GF-D8 (cell line): Measurements from ENCODE around the gene FNBP1L.
"Not testable (repeated sequence)": the region's sequence is repeated elsewhere in the genome, so short reads cannot be mapped to it uniquely, and the experiment has no call there.

Source experiments
- DNase-seq: peaks from one replicate; lab custom pipeline; 2025; lab: John Stamatoyannopoulos, UW

The FNBP1L gene

DNA sequence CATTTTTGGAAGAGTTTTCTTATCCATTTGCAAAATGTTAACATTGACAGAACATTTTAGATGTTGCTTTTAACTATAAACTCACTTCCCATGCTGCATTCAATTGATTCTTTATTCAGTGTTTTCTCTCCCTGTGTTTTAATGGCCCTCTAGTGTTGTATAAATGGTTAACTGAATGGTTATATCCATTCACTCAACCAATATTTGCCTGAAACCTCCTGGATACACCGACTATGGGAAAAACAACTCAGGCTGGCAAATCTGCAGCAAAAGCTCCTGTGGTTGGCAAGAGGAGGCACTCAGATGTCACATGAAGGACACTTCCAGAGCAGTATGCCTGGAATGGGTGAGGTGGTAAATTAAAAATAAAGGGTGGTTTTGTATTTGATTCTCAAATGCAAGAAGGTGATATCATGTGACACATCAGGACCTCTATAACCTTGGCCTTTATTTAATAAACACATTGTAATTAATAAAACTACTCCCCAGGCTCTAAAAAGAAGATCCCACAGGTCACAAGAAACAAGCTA, 126.1 kb downstream of the FNBP1L start:
- no peak for DNase-seq

- no peak for DNase-seq
Measured at GRCh38 chr1:93574511-93574910, 126.6 kb downstream of the FNBP1L start.

DNA sequence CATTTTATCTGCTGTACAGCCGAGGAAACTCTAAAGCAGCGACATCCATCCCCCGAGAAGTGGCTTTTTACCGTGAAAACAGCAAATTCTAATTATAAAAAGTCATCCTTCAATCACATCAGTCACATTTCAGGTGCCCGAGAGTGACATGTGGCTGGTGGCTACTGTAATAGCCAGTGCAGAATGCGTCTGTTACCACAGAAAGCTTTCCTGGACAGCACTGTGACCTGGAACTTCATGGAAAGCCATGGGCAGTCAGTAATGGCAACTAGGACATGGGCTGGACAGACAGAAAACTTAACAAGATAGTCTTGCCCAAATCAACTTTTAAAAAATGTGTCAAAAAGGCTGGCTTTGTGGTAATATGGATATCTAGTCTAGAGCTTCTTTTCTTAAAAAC, 127.1 kb downstream of the FNBP1L start:
- no peak for DNase-seq

DNA sequence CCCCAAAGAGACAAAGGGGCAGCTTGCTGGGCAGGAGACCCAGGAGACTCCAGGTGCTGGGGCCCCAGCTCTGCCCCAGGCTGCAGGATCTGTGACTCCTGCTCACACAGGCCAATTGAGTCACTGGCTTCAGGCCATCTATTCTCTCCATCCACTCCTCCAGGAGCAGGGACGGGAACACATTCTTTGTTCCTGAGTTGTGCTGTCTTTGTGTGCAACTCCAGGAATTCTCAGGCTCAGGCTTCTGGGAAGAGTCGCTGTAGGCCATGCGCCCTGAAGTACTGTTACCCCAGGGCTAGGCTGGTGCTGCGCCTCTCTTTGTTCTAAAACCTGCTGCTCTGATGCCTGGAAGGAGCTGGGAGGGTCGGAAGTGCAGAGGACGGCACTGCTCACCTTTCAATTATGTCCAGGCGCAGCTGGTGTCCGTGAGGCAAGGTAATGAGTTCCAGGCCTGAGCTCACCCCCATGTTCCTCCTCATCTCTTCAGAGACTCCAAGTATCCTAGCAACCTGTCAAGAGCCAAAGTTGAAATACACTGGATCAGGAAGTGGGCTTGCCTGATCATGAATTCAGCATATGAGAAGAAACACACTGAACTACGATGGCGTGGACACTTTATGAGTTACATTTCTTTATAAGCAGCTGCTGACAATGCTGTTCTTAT, 127.8 kb downstream of the FNBP1L start:
- no peak for DNase-seq

- no peak for DNase-seq
Measured at GRCh38 chr1:93576346-93576745, 128.4 kb downstream of the FNBP1L start.

DNA sequence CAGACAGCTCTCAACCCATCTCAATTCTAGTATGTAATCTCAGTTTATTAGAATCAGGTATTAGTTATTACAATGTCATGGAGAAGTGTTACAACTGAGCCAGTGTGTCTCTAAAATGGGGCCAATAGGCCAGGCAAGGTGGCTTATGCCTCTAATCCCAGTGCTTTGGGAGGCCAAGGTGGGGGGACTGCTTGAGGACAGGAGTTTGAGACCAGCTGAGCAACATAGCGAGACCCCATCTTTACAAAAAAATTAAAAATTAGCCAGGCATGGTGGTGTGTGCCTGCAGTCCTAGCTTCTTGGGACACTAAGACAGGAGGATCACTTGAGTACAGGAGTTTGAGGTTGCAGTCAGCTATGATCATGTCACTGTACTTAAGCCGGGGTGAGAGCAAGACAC, 128.8 kb downstream of the FNBP1L start:
- DNase-seq, result no peak

- no peak for DNase-seq
Measured at GRCh38 chr1:93577536-93578432, 129.9 kb downstream of the FNBP1L start.

DNA sequence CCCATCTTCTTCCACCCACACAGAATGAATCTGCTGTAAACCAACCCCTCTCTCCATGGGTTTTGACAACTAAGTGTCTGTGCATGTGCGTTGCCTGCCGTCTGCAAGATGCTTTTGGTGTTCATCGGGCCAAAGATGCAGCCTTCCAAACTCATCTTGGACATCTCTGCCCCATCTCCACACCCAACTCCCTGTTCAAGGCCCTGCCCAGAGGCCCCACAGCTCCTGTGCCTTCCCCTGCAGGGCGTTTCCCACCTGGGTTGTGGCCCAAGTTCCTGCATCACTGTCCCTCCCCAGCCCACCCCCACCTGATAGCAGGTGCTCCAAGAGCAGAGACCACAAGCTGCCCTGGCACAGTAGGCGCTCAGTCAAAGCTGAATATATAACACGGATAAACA, 130.5 kb downstream of the FNBP1L start:
- DNase-seq, result no peak

GRCh38 chr1:93578911-93579825, 131.2 kb downstream of the FNBP1L start:
- no peak for DNase-seq

GRCh38 chr1:93579891-93580290, 132.0 kb downstream of the FNBP1L start:
- no peak for DNase-seq

DNA sequence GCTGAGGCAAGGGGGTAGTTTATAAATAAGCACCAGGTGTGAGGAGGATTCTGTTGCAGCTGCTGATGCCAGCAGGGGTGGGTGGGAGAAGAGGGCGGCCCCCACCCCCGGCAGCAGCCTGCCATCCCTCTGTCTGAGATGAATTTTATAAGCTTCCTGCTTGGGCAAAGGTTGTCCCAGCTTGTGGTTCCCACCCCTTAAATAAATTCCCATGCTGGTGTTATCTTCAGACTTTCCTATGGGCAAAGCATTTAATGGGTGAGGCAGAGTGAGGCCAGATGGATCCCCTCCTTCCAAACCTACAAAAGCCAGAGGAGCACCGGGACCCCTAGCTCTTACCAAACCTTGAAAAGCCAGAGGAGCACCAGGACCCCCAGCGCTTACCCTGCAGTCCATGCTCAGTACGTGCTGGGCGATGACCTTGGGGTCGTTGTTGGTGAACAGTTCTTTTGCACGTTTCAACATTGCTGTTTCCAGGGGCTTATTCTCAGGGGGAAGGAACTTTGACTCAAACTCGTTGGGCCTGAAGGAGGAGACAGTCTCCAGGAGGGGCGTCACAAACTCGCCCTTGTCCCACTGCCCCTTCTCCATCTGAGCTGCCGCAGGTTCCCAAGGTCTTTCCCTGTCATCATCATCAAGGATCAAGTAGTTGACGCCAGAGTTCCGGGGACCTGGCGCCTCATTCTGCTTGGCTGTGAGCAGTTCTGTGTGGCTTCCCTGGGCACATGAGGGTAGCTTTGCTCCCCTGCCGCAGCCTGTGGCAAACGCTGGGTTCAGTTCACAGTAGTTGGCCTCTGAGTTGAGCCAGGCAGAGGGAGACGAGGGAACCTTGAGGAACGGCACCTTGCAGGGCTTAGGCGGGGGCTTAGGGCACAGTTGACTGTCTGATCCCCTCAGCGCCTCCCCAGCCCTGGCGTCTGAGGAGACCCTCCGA, 134.3 kb downstream of the FNBP1L start:
- DNase-seq, result no peak

DNA sequence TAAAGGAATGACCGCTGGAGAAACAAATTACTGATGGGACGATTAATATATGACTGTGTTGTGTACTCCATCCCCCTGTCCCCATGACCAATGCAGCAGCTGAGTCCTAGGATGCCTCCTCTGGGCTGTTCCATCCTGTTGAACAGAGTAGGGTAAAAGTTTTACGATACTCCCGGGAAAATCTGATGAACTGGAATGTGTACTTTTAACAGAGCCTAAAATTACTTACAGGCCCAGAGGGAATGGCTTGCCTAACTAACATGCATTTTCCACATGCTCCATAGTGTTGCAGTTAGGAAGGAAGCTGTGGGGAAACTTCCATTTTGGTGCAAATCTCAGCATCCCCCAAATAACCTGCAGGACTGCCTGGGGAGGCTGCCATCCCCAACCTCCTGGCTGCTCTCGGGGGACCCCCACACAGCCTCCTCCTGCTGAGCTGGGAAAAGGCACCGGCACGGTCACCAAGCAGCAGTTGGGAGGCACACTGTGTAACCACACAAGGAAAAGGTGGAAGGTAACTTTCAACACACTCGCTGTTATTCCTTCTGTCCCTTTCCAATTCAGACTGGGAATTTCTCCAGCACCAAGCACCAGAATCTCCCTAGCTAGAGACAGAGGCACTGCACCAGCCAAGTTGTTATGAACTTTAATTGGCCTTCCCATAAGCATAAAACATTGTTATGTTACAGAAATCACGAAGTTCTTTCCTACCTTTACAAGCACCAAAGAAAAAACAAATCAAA, 136.5 kb downstream of the FNBP1L start:
- no peak for DNase-seq

- DNase-seq, result no peak
Measured at GRCh38 chr1:93585059-93585966, 137.4 kb downstream of the FNBP1L start.

- no peak for DNase-seq
Measured at GRCh38 chr1:93587354-93587753, 139.4 kb downstream of the FNBP1L start.

DNA sequence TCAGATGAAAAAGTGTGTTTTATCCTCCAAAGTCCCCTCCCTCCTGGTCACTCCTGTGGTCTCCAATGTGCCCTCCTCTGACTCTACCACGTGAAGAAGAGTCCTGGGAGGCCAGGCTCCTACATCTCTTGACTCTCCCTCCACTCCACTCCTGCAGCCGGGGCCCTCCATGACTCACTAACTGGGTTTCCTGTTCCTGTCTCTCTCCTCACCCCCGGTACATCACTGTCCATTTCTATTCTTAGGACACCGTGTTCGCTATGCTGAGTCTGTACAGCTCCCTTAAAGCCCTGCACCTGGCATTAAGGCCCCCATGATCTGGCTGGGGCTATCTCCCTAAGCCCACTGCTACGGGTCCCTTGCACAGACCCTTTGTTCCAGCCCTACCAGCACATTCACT, 140.3 kb downstream of the FNBP1L start:
- DNase-seq, result no peak

DNA sequence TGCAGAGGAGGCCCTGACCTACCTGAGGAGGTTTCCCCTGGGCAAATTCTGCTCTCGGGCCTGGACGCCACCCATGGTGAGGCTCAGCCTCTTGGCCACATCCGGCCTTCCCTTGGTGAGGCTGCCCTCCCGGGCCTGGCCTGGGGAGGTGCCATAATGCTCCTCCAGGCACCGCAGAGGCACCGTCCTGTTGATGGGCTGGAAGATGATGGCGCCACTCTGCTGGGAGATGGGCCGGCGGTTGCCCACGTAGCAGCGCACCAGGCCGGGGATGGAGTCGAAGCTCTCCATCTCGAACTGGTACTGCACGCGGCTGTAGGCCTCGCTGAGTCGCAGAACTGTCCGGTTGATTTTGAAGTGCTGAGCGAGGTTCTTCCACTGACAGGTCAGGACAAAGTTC, 141.0 kb downstream of the FNBP1L start:
- DNase-seq, result no peak

DNA sequence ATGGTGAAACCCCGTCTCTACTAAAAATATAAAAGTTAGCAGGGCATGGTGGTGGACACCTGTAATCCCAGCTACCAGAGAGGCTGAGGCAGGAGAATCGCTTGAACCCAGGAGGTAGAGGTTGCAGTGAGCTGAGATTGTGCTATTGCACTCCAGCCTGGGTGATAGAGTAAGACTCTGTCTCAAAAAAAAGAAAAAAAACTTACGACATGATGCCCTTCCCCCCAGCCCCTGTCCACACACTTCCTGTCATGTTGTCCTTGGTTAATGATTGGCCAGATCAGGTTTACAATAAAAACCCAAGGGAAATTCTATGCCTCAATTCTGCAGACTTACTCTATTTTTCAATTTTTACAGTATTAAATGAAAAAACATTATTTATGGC, 143.4 kb downstream of the FNBP1L start:
- DNase-seq, result not testable (repeated sequence)

DNA sequence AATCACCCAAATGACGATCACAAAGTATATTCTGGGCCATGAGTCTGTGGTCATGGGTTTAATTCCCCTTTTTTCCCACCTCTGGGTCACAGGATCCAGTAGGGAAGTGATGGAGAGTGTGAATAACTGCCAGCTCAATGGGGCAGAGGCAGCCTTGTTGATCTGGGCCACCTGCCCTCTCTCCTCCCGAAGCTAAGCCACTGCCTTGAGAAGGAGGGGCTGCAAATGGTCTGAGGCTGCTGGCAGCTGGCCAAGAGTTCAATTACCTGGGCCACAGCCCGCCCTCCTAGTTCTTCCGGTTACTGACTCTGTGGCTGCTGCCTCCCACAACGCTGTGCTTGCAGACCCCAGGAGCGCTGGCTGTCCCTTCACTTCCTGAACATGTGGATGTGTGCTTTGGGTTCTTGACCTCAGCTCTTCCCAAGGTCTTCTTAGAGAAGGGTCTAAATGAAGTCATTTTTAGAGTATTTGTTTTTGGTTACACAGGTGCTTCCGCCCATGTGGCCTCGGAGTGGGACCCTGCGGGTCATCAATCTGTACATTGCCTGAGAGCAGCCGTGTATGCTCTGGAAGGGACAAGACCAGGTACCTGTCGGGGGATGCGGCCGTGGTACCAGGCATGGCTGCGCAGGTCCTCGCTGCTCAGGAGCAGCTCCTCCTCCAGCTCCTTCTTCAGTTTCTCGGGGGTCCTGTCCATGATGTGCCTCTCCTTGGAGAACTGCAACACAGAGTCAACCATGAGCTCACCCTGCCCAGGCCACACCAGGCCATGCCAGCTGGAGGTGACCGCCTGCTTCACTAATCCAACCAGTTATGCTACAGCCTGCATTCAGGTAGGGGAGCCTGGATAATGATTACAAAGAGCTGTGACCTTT, 144.0 kb downstream of the FNBP1L start:
- no peak for DNase-seq
